K562 (cell line): ENCODE measurements around the gene CNDP1. TPM values are rescaled to one million over a fixed set of nuclear protein-coding genes. Genes with fewer than 3 reads are reported as not detected.

ENCODE experiments used
- ATAC-seq: fragments of 200-7000 bp; cut with Tn5 transposase; 3 replicates; pipeline ENCODE4 v1.9.1; 2020; ENCODE audit warnings: moderate library complexity
- BruUV-seq: library from RNA; stranded (reverse); fragments of 400-500 nt; replicated peaks from 2 replicates; lab custom pipeline; 2021; lab: Mats Ljungman, UMichigan
- CTCF ChIA-PET: fragments of 300-600 bp; formaldehyde crosslinking; extraction: SDS; loops from one replicate; lab custom pipeline; 2021; ENCODE audit warnings: low intra/inter-chr PET ratio; lab: Yijun Ruan, JAX
- POLR2A ChIA-PET: fragments of 300-600, 350-650 bp; sonication (Branson Sonifier 250); formaldehyde crosslinking; extraction: SDS; loops from one replicate; lab custom pipeline; 2021; ENCODE audit warnings: antibody characterized with exemption, inconsistent platforms; lab: Yijun Ruan, JAX
- DNase-seq, 4 experiments: peaks; one replicate each; pipeline versions ENCODE4 v3.0.0 to v3.0.0-alpha.2; 2011 to 2018; ENCODE audit warnings: low spot score in 3 of 4, mixed read lengths in 3 of 4; ENCODE audit errors: extremely low read depth in 1 of 4
- FAIRE-seq: peaks from 2 replicates; lab custom pipeline; 2011; peaks lifted over from hg19 to GRCh38; lab: Jason Lieb, UNC
- H2AFZ ChIP-seq: 2 replicates; pipeline ENCODE4 v1.6.0; 2011; ENCODE audit warnings: low read depth, low read length, control low read depth, inconsistent platforms
- H3K27ac ChIP-seq: fragments of 200-600 bp; 3 replicates; pipeline ENCODE4 v1.8.0; 2011; ENCODE audit warnings: low read depth, mild to moderate bottlenecking, control low read depth, inconsistent platforms, low read length, moderate library complexity, mixed read lengths; ENCODE audit errors: extremely low read depth
- H3K27me3 ChIP-seq, 2 experiments: fragments of 300-600 bp in 1 of 2; 2 replicates in 1 of 2; 3 replicates in 1 of 2; pipeline versions ENCODE4 v1.6.0 to v1.8.0; 2011; ENCODE audit warnings: inconsistent platforms in 2 of 2, low read length in 2 of 2, mild to moderate bottlenecking in 1 of 2, mixed read lengths in 1 of 2, moderate library complexity in 1 of 2; ENCODE audit not compliant: control insufficient read depth in 2 of 2, insufficient read depth in 2 of 2
- H3K36me3 ChIP-seq: fragments of 300-600 bp; 3 replicates; pipeline ENCODE4 v1.8.0; 2011; ENCODE audit warnings: mild to moderate bottlenecking, low read length, inconsistent platforms; ENCODE audit not compliant: control insufficient read depth, insufficient read depth
- H3K4me1 ChIP-seq, 2 experiments: fragments of 200-600 bp in 1 of 2; replicated peaks in 1 of 2; 2 replicates in 1 of 2; 3 replicates in 1 of 2; pipeline versions ENCODE4 v1.5.1 to v1.8.0; 2011; ENCODE audit warnings: inconsistent platforms in 2 of 2, low read length in 2 of 2, mild to moderate bottlenecking in 1 of 2, mixed read lengths in 1 of 2, moderate library complexity in 1 of 2; ENCODE audit not compliant: control insufficient read depth in 2 of 2, insufficient read depth in 2 of 2
- H3K4me2 ChIP-seq: 2 replicates; pipeline ENCODE4 v1.6.1; 2011; ENCODE audit warnings: low read length, control low read depth, inconsistent platforms, mixed read lengths; ENCODE audit not compliant: insufficient read depth
- H3K4me3 ChIP-seq: fragments of 200-600 bp; sonication (generic), shearing (Covaris generic); 2 replicates; pipeline ENCODE4 v1.5.1; 2016; ENCODE audit warnings: control low read depth, inconsistent platforms
- H3K79me2 ChIP-seq: fragments of 200-600 bp; 3 replicates; pipeline ENCODE4 v1.8.0; 2011; ENCODE audit warnings: low read length, inconsistent platforms; ENCODE audit not compliant: control insufficient read depth, insufficient read depth
- H3K9ac ChIP-seq, 2 experiments: 2 replicates each; pipeline versions ENCODE4 v1.6.0 to v1.6.1; 2011; ENCODE audit warnings: low read depth in 2 of 2, low read length in 2 of 2, control low read depth in 1 of 2, inconsistent platforms in 1 of 2, mild to moderate bottlenecking in 1 of 2, mixed read lengths in 1 of 2; ENCODE audit not compliant: insufficient read depth in 1 of 2
- H3K9me1 ChIP-seq: one replicate; pipeline ENCODE4 v1.6.0; 2011; ENCODE audit warnings: inconsistent platforms, mild to moderate bottlenecking, low read length, moderate library complexity; ENCODE audit not compliant: control insufficient read depth, insufficient read depth
- H3K9me3 ChIP-seq: replicated peaks from 2 replicates; pipeline ENCODE4 v1.5.1; 2011; ENCODE audit warnings: low read depth, low read length, inconsistent platforms; ENCODE audit not compliant: control insufficient read depth, insufficient read depth
- H4K20me1 ChIP-seq: replicated peaks from 2 replicates; pipeline ENCODE4 v1.6.1; 2011; ENCODE audit warnings: low read length, inconsistent platforms, mixed read lengths; ENCODE audit not compliant: control insufficient read depth, insufficient read depth
- ADNP ChIP-seq: fragments of 200-800 bp; sonication (Bioruptor generic); IDR thresholded peaks from 2 replicates; pipeline ENCODE4 v1.6.1; 2016; ENCODE audit warnings: missing genetic modification characterization, missing compliant biosample characterization
- CXXC5 ChIP-seq: fragments of 250-450 bp; sonication (Bioruptor Pico); IDR thresholded peaks from 2 replicates; pipeline ENCODE4 v1.8.0; 2022; ENCODE audit warnings: inconsistent platforms, mild to moderate bottlenecking, moderate library complexity
- GABPB2 ChIP-seq: fragments of 250-450 bp; sonication (Bioruptor Pico); conservative IDR thresholded peaks from 2 replicates; pipeline ENCODE4 v1.5.1; 2021; ENCODE audit warnings: mild to moderate bottlenecking
- KDM5B ChIP-seq: fragments of 200-600 bp; sonication (generic); IDR thresholded peaks from 2 replicates; pipeline ENCODE4 v1.6.1; 2012; ENCODE audit warnings: low read depth, mild to moderate bottlenecking, moderate library complexity, low read length, control low read depth, inconsistent platforms; ENCODE audit not compliant: insufficient replicate concordance
- L3MBTL2 ChIP-seq: fragments of 450-650 bp; IDR thresholded peaks from 2 replicates; pipeline ENCODE4 v1.6.1; 2016; ENCODE audit warnings: mild to moderate bottlenecking, moderate library complexity
- NR0B1 ChIP-seq: fragments of 450-650 bp; IDR thresholded peaks from one replicate; pipeline ENCODE4 v1.6.1; 2018; ENCODE audit warnings: mild to moderate bottlenecking, moderate library complexity; ENCODE audit not compliant: partially characterized antibody
- PRDM10 ChIP-seq: fragments of 450-650 bp; IDR thresholded peaks from 2 replicates; pipeline ENCODE4 v1.6.1; 2018; ENCODE audit not compliant: partially characterized antibody
- SREBF1 ChIP-seq: fragments of 150-350 bp; IDR thresholded peaks from 2 replicates; pipeline ENCODE4 v1.6.1; 2014; ENCODE audit warnings: antibody characterized with exemption, low read depth, low read length, borderline replicate concordance
- ZHX1 ChIP-seq: fragments of 150-350 bp; conservative IDR thresholded peaks from 2 replicates; pipeline ENCODE4 v1.6.1; 2014; ENCODE audit warnings: low read length
- ZNF324 ChIP-seq: fragments of 250-450 bp; sonication (Bioruptor Pico); IDR thresholded peaks from 2 replicates; pipeline ENCODE4 v1.4.0; 2020; ENCODE audit warnings: mild to moderate bottlenecking
- whole genome bisulfite sequencing: fragments of 100-300 bp; shearing (Covaris generic); methylation state at CpG from one replicate; pipeline ENCODE4 v1.1.6; 2016; ENCODE audit warnings: low coverage, mixed read lengths; ENCODE audit not compliant: insufficient coverage; ENCODE audit errors: missing lambda C conversion rate; 5-methylcytosine and 5-hydroxymethylcytosine counted together
- in situ Hi-C: fragments of 300-500 bp; cut with MboI; formaldehyde crosslinking; loops from 4 replicates; pipeline ENCODE4 v1.15.0; 2018; ENCODE audit warnings: inconsistent platforms, mixed read lengths
- intact Hi-C: fragments of 100-400 bp; cut with micrococcal nuclease; formaldehyde crosslinking; loops from 2 replicates; pipeline ENCODE4 v1.14.2; 2022
- polyA plus RNA-seq, 8 experiments: library from polyadenylated mRNA; depleted of rRNA in 4 of 8; stranded (reverse) in 5 of 8; unstranded in 3 of 8; fragments of >200 nt; fragmentation: Nextera tagmentation in 2 of 8; fragmentation: Illumina TruSeq in 1 of 8; extraction: Ambion mirVana in 2 of 8; extraction: Trizol in 1 of 8; gene quantifications; 2 replicates each; pipeline versions ENCODE4 v1.2.1 to v1.2.3, GENCODE V29; 2011 to 2014; ENCODE audit warnings: inconsistent platforms in 1 of 8, missing spikeins in 1 of 8
- total RNA-seq, 7 experiments: library from RNA; depleted of rRNA in 6 of 7; stranded (reverse); fragments of >200 nt in 6 of 7; fragmentation: Illumina TruSeq in 2 of 7; extraction: Trizol in 2 of 7; gene quantifications; 2 replicates each; pipeline versions ENCODE4 v1.2.1 to v1.2.3, GENCODE V29; 2011 to 2021; ENCODE audit warnings: low replicate concordance in 1 of 7

Gene CNDP1
- total and polyA plus RNA-seq, 9 of the 15 experiments (the other 6 are each of a cell fraction or from before 2014, with no cell fraction given), result not detected

- TF ChIP-seq PRDM10 (peak; percentile 94), CXXC5 (CRISPR knock-in tag) (peak; percentile 44; the same call in 1 of the 2 replicates), ZNF324 (CRISPR knock-in tag) (no peak)
- TF ChIP-seq, all 486 proteins: peak for 39
These were observed 37.6 kb upstream of the CNDP1 start (continued) for GRCh38 chr18:74496508-74497323.

- Histone ChIP-seq H3K9me1 (no peaks in the 10 kb centered on the region), H2AFZ (no peak overlapping the region), H3K4me3 (peak overlapping the region; percentile 80), H3K27me3 (no peaks in the 10 kb centered on the region), H3K4me2 (peak overlapping the region; percentile 87), H3K79me2 (peaks cover 44% of the 10 kb centered on the region), H3K9ac (peak overlapping the region in 1 of 2 experiments; percentile 90; a peak in 2 of 4 replicates), H3K4me1 (peaks cover 13 to 19% of the 10 kb centered on the region in 2 experiments; a peak in 4 of 5 replicates), H3K27ac (peak overlapping the region; percentile 93), H4K20me1 (no peaks in the 10 kb centered on the region), H3K36me3 (peaks cover 38% of the 10 kb centered on the region; the same call in 2 of the 3 replicates), H3K9me3 (no peaks in the 10 kb centered on the region)
- WGBS, result 66% methylated on average over 8 of the region's 8 CpGs
- in situ Hi-C loops, result no loop called here
- ATAC-seq, result no peak
- BruUV-seq, result TSS peak; percentile 39
- FAIRE-seq, result no peak
- ChIA-PET POLR2A (interaction anchor here (1.3 kb wide), 1 partner anchor 15 kb away, joined by 3 read pairs; no protein-coding TSS in a partner anchor), CTCF (no interaction called here)
- no peak for DNase-seq
- no peak for TF ChIP-seq GABPB2
- TF ChIP-seq SREBF1, result no peak
- TF ChIP-seq ZHX1, result no peak
- TF ChIP-seq NR0B1, result no peak
- no peak for TF ChIP-seq ADNP (tag)
- TF ChIP-seq KDM5B, result no peak
- no peak for TF ChIP-seq L3MBTL2
- intact Hi-C loops, result loop anchor here (5.0 kb wide), 2 partner anchors 55 to 1235 kb away; no protein-coding TSS in a partner anchor
These were observed 37.0 kb upstream of the CNDP1 start for GRCh38 chr18:74497324-74497676.
